ENCODE data around the gene CCDC197. TPM values are rescaled to one million over a fixed set of nuclear protein-coding genes. Genes with fewer than 3 reads are reported as not detected.

The CCDC197 gene
- total RNA-seq, 1 donor = not detected

GRCh38 chr14:94045563-94046345 lies 48.7 kb downstream of the CCDC197 start:
- DNase-seq (ENCODE audit: low read depth) = no peak
- no peak overlapping the region for H3K4me3 ChIP-seq (ENCODE audit: low read depth, low read length)
- TF ChIP-seq CTCF (IDR thresholded peaks at IDR 0.05; ENCODE audit: insufficient read depth, low read length) = no peak

- no peak for TF ChIP-seq CTCF (IDR thresholded peaks at IDR 0.05; ENCODE audit: insufficient read depth, low read length)
- DNase-seq (ENCODE audit: low read depth) = no peak
- H3K4me3 ChIP-seq (ENCODE audit: low read depth, low read length) = no peak overlapping the region
Measured at GRCh38 chr14:94046696-94047250, 49.7 kb downstream of the CCDC197 start.

- no peak overlapping the region for H3K4me3 ChIP-seq (ENCODE audit: low read depth, low read length)
- DNase-seq (ENCODE audit: low read depth) = no peak
- no peak for TF ChIP-seq CTCF (IDR thresholded peaks at IDR 0.05; ENCODE audit: insufficient read depth, low read length)
Measured at GRCh38 chr14:94047581-94047980, 50.5 kb downstream of the CCDC197 start.

GRCh38 chr14:94048691-94049624 lies 51.9 kb downstream of the CCDC197 start:
- DNase-seq (ENCODE audit: low read depth) = no peak

GRCh38 chr14:94049625-94050023 lies 52.5 kb downstream of the CCDC197 start:
- no peak for DNase-seq (ENCODE audit: low read depth)
- TF ChIP-seq CTCF (IDR thresholded peaks at IDR 0.05; ENCODE audit: insufficient read depth, low read length) = no peak

More at GRCh38 chr14:94048691-94049624, 51.9 kb downstream of the CCDC197 start:
- H3K4me3 ChIP-seq (ENCODE audit: low read depth, low read length) = no peak overlapping the region
- TF ChIP-seq CTCF (IDR thresholded peaks at IDR 0.05; ENCODE audit: insufficient read depth, low read length) = no peak

GRCh38 chr14:94050231-94050880 lies 53.3 kb downstream of the CCDC197 start:
- no peak for DNase-seq (ENCODE audit: low read depth)
- TF ChIP-seq CTCF (IDR thresholded peaks at IDR 0.05; ENCODE audit: insufficient read depth, low read length) = no peak
- H3K4me3 ChIP-seq (ENCODE audit: low read depth, low read length) = no peak overlapping the region

More at GRCh38 chr14:94049625-94050023, 52.5 kb downstream of the CCDC197 start:
- no peak overlapping the region for H3K4me3 ChIP-seq (ENCODE audit: low read depth, low read length)

Data from fibroblast of the aortic adventitia (primary cell).